HG02798 (cell line): ENCODE measurements around the gene RPS6KA2.

Experiments used
- ATAC-seq: cut with Tn5 transposase; IDR thresholded peaks from one replicate; pipeline ENCODE4 v1.9.1; 2021; ENCODE audit warnings: mild to moderate bottlenecking; ENCODE audit not compliant: unreplicated experiment, poor library complexity

Gene RPS6KA2

DNA sequence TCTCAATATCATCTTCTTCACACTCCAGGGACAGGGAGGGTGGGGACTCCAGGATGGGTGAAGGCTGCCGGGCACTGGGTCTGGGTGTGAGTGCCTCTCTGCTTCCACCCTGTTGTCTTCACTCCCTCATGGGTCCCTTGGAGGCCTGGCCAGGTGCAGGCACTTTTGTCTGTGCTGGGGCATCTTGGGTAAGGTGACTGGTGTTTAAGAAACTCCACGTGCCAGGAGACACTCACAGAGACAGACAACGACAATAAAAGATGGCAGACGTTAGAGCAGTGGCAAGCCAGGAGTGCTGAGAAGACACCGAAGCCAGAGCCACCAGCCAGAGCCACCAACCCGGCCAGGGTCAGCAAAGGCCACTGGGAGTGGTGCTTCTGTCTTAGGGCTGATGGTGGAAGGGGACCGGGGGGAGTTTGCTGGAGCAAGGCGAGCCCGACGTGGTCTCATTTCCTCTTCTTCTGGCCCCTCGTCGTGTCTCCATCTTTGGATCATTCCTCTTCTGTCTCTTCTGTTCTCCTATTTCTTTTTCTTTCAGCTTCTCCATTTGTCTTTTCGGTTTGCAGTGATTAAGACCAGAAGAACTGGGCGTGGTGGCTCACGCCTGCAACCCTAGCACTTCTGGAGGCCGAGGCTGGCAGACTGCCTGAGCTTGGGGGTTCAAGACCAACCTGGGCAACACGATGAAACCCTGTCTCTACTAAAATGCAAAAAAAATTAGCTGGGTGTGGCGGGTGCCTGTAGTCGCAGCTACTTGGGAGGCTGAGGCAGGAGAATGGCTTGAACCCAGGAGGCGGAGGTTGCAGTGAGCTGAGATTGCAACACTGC, 131.3 kb downstream of the RPS6KA2 start:
- no peak for ATAC-seq

DNA sequence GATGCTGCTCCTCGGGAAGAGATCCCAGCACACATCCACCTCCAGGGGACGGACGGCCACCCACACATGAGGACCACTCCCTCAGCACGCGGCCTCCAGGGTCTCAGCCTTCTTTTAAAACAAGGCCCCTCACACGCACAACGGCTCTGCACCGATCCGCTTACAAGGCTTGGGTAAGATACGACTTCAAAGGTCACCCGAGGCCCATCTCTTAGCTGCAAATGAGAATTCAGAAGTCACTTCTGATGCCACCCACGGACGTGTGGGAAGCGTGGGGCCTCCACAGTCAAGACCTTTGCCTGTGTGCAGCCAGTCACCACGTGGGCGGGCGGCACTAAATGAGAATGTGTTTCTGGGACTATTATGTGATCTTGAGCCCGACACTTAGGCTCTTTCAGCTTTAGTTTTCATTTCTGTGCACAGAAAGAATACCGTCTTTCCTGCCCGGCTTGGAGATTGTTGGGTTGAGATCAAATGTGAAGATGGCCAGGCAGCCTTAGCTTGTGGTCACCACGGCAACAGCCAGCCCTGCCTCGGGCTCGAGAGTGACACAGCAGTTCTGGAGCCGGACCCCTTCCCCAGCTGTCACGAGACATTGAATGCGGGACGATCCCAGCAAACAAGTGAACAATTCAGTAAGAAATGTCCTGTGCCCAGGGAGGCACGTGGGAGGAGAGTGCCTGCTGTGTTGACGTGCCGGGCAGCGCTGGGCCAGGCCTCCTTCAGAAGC, 132.1 kb downstream of the RPS6KA2 start:
- ATAC-seq = no peak

DNA sequence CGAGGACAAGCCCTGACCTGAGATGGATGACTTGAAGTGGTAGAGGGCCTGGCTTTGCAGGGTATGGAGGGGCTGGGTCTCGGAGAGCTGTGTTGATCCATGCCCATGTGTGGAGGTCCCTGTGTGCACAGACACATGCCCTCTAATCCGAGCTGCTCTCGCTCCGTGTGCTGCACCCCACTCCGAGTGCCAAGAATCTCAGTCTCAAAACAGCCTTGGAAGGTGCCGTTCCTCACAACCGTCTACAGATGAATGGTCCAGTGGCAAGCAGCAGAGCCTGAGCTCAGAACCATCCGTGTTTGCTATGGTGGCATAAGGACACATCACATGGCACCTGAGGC, 133.0 kb downstream of the RPS6KA2 start:
- no peak for ATAC-seq

DNA sequence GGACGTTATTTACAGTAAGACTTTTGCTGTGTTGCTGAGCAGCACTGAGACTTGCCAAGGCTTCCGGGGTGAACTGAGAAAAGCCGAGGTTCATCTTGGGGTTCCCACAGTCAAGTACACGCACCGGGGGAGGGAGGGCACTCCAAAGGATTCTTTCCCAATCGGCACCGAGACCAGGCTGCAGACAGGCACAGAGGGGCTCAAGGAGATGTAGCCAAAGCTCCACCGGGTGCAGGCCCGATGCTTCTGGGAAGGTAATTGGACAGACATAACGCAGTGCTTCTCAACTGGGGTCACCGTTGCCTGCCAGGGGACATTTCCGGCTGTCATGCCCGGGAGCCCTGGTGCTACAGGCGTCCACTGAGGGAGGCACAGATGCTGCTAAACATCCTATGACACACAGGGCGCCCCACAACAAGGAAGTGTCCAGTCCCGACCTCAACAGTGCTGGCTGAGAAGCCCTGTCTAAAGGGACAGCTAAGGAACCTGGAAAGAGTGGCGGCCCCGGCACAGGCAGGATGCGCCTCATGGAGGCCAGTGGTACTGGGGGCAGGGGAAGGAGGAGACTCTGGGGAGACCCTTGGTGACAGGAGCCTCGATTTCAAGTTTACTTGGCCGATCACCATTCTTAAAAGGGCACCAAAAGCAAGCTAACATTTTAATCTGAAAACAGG, 133.5 kb downstream of the RPS6KA2 start:
- no peak for ATAC-seq

DNA sequence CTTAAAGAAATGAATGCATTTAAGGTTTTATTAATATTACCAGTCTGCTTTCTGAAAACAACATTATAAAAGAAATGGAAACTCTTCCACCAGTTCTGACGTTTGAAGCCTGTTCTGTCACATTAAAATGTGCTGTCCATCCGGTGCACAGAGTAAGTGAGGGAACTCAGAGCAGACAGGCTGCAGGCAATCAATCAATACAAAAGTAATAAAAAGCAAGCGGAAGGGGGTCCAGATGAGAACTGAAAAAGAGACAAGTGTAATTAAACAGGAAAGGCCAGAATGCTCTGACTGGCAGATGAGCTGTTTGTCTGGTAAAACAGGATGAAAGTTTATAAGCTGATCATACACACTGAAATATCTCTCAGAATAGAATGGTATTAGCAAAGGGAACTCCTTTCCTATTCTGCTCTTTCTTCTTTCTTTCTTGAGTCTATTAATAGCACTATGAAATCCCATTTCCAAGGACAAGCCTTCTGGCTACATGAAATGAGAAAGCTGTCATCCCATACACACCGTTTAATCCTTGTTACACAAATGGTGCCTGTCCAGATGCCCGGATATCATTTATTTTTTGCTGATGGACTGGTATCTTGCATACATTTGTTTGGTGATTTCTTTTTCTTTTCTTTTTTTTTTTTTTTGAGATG, 134.8 kb downstream of the RPS6KA2 start:
- ATAC-seq = no peak

DNA sequence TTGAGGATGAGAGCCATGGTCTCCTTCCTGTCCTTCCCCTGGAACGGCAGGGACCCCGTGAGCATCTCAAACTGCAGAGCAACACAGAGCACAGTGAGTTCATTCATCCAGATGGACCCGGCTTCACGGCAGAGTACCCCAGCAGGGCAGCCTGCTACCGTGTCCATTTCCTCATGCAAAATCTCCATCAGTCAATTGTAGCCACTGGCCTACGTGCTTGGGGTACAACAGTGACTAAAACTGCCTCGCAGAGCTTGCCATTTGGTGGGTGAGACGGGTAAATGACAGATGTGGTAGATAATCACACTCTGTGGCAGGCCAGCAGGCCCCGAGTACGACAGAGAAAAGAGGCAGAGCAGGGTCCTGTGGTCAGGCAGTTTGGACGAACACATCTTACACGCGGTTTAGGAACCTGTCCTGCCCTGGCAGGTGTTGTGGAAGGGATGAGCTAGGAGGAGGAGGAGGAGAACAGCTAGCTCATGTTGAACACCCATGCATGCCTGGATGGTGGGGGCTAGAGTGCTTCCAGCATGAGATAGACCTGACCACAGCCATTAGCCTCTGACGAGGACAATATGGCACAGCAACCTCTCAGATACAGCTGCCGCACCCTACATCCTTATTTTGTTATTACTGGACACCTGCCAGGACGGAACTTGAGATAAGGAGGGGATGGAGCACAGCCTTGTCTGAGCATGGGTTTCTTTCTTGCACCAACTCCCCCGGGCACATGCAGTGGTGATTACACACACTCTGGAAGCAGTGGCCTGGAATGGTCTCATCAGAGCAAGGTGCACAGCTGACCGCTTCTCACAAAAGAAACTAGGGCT, 136.2 kb downstream of the RPS6KA2 start:
- ATAC-seq = no peak

DNA sequence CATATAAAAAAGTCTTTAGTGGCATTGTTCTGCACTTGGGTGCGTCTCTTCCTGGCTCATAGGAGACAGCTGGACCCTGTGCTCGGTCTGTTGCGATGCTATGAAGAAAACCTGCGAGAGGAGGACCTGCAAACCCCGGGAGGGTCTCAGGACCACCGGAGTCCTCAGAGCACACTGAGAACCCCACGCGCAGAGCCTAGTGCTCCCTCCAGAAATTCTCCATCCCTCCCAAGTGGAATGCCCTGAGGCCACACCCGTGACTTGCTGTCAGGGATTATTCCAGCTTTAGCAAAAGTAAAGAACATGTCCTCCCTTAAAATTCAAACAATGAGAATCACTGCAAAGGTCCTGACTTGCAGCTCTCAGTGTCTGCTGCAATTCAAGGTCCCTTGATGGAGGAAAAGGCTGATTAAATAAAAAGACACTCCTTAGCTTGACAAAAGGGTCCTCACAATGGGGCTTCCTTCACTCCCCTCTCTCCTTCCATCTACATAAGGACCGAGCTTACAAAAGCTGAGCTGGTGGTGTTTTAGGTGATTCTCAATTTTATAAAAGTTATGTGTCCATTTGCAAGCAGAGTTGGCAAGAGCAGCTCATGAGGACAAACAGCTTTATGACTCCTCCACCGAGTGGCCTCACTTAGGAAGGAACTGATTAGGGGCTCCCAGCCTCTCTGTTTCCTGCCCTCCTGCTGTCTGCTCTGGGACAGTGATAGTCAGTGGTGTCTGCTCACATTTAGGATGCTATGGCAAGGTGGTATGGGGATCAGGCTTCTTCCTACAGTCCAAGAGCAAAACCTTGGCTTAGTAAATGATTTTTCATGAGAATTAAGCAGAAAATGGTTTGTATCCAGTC, 137.5 kb downstream of the RPS6KA2 start:
- ATAC-seq = no peak

DNA sequence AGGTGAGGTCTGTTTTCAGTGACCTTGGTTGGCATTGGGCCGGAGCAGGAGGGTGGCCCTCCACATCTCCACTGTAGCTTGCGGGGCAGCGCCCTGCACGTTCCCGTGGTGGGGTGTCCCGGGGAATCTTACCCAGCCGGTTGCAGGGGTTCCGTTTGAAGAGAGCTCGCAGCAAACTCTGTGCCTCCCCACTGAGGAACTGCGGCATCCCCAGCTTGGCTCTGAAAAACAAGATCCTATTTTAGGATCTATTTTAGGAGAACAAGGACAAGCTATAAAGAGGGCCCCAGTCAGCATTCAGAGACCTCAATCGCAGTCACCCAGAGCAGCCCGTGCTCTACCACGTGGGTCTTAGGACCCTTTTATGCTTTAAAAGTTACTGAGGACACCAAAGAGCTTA, 138.3 kb downstream of the RPS6KA2 start:
- ATAC-seq = no peak

DNA sequence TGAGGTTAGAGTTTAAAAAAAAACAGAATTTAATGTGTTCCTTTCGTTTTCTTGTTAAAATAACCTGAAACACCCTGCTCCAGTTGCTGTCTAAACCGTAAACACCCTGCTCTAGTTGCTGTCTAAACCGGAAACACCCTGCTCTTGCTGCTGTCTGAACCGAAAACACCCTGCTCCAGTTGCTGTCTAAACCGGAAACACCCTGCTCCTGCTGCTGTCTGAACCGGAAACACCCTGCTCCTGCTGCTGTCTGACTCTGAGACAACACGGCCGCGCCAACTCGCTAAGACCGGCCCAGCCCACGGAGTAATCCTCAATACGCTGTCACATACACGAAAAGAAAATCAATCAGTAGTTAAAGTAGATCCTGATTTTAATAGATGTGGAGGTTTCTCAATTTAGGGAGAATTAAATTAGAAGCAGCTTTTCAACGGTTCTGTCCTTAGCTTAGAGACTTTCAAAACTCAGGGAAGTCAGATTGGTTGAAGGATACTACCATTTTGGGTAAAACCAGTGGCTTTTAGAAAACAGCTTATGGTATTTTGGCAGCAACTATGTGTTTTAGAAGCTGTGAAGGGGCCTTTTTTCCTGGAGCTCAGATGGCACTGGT, 138.9 kb downstream of the RPS6KA2 start:
- ATAC-seq = peak; percentile 91

DNA sequence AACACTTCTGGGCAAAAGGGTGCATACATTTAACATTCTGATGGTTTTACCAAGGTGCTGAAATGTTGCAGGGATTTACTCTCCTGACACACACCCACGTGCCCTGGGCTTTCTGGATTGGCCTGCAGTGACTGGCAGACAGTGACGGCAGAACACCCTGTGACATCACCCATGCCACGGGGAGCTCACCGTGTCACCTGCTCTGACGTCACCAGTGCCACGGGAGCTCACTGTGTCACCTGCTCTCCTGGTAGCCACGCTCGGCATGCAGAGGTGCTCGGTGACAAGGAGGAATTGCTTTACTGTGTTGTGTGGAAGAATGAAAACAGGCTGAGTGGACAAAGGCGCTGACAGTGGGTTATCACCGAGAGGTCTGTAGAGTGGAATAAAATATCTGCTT, 139.9 kb downstream of the RPS6KA2 start:
- ATAC-seq = no peak

DNA sequence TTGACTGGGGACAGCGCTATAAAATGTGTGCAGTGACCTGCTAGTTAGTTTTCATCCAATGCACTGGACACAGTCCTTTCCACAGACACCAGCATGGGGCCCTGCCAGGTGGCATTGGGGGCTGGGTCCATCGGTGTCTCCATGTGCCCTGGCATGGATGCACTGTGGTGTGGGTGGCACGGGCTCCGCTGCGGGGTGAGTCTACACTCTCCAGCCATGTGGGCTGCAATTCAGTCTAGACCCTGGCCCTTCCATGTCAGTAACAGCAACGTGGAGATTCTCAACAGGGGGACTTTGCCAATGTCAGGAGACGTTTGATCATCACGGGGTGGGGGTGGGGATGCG, 140.5 kb downstream of the RPS6KA2 start:
- ATAC-seq = no peak

DNA sequence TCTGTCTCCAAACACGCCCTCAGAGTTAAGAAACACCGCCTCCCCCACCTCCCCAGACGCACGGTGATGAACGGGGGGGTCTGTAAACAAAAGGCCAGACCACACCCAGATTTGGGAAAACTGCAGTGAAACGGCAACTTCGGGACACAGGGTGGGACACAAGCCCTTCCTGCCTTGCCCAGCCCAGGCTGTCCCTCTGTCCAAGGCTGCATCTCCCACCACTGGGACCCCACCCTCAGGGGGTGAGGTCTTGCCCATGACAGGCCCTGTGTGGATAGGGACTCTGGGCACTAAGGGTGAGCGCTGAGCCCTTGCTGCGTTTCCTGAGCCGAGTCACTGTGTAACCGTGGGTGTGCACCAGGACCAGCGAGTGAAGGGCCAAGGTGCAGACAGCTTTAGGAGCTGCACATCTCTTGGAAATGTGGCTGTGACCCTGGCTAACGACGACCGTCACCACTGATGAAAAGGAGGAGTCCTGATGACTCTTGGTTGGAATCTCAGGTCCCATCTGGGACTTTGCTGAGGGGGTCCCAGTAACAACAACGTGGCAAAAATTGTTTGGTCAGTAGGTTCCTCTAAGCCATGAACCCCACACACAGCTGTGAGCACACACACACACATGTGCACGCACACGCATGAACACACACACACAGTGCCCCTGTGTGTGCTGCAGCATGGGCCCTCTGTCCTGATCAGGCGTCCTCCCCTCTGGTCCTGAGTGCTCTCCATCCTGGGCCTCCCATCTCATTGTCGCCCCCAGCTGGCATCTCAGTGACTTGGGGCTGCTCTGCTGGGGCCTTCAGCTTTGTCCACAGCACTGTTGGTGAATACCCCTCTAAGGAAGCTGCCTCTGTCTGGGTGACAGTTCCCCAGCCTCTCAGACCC, 141.2 kb downstream of the RPS6KA2 start:
- ATAC-seq = no peak

DNA sequence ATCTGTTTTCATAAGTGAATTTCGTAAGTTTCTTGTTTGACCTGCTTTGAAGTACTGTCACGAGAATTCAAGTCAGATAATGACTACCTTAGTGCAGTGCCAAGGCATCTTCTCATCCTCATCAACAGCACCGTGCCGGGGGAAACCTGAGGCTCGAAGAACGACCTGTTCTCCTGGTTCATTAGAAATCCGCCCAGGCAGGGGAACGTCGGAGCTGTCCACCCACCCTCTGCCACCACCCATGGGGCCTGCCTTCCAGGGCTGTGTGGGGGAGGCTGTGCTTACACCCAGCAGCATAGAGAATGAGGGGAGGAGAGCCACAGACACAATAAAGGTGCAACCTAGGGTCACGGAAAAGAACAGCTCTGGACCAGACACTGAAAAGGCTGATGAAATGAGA, 142.2 kb downstream of the RPS6KA2 start:
- no peak for ATAC-seq

DNA sequence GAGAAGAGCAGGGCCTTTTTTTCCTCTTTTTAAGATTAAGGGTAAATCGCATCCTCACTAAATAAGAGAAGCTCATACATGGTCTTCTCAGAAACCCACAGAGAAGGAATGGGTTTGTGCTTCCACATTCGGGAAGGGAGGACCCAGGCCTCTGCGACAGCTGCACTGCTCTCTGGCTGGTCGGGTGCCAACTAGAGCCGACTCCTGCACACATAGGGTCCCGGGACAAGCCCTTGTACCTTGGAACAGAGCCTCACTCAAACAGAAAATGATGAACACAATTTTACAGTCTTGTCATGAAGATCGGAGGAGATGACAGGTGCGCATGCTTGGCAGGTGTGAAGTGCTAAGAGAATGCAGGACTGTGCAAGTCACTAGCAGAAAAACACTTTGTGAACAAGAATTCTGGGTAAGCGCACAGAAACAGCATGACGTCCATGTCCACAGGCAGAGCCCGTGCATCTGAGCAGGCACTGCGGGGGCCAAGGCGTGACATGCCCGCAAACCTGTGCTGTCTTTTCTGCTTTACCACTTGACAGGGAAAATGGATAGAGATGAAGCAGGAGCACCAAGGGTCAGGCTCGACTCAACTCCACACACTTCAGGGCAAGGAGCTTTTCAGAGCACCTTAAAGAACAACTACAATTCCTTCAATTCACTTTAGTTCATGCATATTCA, 143.3 kb downstream of the RPS6KA2 start:
- no peak for ATAC-seq

DNA sequence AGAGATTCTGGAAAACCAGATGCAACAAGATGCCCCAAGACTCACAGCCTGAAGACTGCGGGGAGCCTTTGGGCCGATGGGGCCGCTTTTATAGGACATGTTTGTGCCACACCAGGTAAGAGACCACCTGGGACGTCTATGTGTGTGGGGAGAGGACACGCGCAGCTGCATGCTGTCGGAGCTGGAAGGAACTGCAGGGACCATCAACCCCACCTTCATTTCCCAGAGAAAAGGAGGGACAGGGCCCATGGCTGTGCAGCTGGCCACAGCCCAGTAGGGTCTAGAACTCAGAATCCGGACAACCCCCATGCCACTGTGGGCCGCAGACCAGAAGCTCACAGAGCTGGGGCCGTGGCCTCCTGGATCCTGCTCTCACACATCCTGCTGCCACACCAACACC, 144.0 kb downstream of the RPS6KA2 start:
- no peak for ATAC-seq

DNA sequence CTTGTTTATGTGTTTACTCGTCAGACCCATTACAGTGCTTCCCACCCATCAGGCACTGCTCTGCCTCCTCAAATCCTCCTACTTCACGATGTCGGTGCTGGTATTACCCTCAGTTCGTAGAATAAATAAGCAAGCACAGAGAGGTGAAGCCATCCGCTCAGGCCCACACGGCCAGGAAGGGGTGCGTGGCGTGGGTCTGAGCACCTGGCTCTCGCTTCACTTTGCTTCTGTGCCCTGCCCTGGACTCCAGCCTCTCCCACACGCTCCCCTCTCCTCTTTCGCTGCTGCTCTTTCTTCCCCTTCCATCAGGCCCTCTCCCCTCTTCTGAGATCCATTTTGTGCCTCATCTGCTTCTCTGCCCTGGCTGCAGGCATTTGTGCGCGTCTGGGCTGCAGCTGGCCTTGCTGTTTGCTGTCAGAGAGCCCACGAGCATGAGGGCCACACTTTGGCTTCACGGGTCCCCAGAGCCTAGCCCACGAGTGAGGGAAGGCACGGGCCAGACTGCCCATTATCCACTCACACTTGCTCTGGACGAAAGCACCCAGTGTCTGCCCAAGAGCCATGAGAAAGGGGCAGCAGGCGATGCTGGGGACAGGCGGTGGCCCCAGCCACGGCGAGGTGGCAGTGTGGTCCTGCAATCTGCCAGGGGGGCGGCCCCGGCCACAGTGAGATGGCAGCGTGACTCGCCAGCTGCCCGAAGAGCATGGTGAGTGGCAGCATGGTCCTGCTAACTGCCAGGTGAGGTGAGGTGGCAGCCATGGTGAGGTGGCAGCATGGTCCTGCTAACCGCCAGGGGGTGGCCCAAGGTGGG, 148.1 kb downstream of the RPS6KA2 start:
- ATAC-seq = no peak
